Measurements from ENCODE around the gene SHKBP1. TPM values are rescaled to one million over a fixed set of nuclear protein-coding genes. Genes with fewer than 3 reads are reported as not detected.
A peak's percentile ranks its signal among the peaks of the same experiment; 100 is the strongest.
"Not testable (repeated sequence)": the region's sequence is repeated elsewhere in the genome, so short reads cannot be mapped to it uniquely, and the experiment has no call there.

The SHKBP1 gene
- total RNA-seq, 2 experiments from 2014 or later: 135 to 153 TPM

DNA sequence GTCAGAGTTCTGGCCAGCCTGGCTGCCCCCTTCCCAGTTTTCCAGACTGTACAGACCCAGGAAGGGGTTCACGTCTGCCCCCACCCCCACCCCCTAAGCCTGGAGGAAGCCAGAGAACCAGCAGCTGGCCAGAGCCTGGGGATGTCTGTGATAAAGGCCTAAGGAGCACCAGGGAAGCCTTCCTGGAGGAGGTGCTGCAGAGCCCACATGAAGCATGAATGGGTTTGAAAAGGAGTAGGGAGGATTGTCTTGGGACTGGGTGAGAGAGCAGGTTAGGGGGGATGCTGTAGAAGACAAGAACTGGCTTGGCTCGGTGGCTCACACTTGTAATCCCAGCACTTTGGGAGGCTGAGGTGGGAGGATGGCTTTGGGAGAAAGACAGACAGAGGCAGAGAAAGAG is 5.8 kb downstream of the SHKBP1 start:
- no peak for DNase-seq
- H3K27me3 Mint-ChIP-seq: no peaks in the 10 kb centered on the region
- H3K27ac Mint-ChIP-seq: no peak overlapping the region
- peaks cover 45% of the 10 kb centered on the region for H3K36me3 Mint-ChIP-seq
- H3K4me3 Mint-ChIP-seq: no peak overlapping the region
- no peaks in the 10 kb centered on the region for H3K9me3 Mint-ChIP-seq (ENCODE audit: low read depth)
- CTCF ChIA-PET: interaction anchor here (1.2 kb wide), 2 partner anchors 8 to 52 kb away, joined by 3 to 4 read pairs; no protein-coding TSS in a partner anchor
- no peak for ATAC-seq
- H3K4me1 Mint-ChIP-seq: peaks cover 24% of the 10 kb centered on the region

DNA sequence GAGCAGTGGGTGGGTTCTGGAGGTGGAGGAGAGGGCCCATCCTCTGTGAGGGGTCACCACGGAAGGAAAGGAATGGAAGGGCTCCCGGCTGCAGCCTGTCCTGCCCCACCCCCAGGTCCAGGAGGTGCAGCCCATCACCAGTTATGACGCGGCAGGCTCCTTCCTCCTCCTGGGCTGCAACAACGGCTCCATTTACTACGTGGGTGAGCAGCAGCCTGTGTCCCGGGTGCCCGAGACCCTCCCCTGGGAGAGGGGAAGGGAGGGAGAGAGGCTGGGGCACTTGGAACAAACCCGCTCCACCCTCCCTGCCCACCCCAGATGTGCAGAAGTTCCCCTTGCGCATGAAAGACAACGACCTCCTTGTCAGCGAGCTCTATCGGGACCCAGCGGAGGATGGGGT is 6.6 kb downstream of the SHKBP1 start:
- ATAC-seq: no peak
- Mint-ChIP-seq H3K9me3 (ENCODE audit: low read depth) (no peaks in the 10 kb centered on the region), H3K27me3 (no peaks in the 10 kb centered on the region), H3K36me3 (peaks cover 45% of the 10 kb centered on the region), H3K4me1 (peaks cover 16% of the 10 kb centered on the region), H3K4me3 (no peak overlapping the region), H3K27ac (no peak overlapping the region)
- DNase-seq: no peak
- CTCF ChIA-PET: no interaction called here

DNA sequence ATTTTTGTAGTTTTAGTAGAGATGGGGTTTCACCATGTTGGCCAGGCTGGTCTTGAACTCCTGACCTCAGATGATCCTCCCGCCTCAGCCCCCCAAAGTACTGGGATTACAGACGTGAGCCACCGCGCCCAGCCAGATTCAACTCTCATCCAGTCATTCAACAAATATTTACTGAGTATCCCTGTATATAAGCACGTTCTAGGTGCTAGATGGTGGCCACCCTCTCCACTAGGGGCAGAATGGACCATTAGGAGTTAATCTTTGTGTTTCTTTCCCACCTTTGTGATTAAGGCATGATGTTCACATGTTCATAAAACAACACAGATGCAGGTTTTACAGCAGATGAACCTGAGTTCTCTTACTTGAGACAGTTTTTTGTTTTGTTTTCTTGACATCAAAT is 7.3 kb downstream of the SHKBP1 start:
- no peak overlapping the region for H3K4me3 Mint-ChIP-seq
- no peak for DNase-seq
- peaks cover 11% of the 10 kb centered on the region for H3K4me1 Mint-ChIP-seq
- peaks cover 40% of the 10 kb centered on the region for H3K36me3 Mint-ChIP-seq
- no peak for ATAC-seq
- CTCF ChIA-PET: interaction anchor here (1.0 kb wide), 1 partner anchor 17 kb away, joined by 3 read pairs; the partner anchor contains the start of gene LTBP4
- no peaks in the 10 kb centered on the region for H3K27me3 Mint-ChIP-seq
- no peaks in the 10 kb centered on the region for H3K9me3 Mint-ChIP-seq (ENCODE audit: low read depth)
- H3K27ac Mint-ChIP-seq: no peak overlapping the region

DNA sequence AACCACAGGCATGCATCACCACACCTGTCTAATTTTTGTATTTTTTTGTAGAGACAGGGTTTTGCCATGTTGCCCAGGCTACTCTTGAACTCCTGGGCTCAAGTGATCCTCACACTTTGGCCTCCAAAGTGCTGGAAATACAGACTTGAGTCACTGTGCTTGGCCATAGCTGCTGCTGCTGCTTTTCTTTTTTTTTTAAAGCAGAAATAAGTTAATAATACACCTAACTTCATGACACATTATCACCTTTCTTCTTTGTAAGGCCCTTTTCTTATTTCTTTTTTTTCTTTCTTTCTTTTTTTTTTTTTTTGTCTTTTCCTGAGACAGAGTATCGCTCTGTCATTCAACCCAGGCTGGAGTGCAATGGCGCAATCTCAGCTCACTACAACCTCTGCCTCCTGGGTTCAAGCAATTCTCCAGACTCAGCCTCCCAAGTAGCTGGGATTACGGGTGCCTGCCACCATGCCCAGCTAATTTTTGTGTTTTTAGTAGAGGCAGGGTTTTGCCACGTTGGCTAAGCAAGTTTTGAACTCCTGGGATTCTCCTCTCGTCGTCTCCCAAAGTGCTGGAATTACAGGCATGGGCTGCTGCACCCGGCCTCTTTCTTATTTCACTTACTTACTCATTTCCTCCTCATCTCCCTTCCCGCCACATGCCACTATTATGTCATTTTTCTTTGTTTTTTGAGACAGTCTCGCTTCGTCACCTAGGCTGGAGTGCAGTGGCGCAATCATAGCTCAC is 8.7 kb downstream of the SHKBP1 start:
- peaks cover 40% of the 10 kb centered on the region for H3K36me3 Mint-ChIP-seq
- H3K9me3 Mint-ChIP-seq (ENCODE audit: low read depth): no peaks in the 10 kb centered on the region
- H3K4me1 Mint-ChIP-seq: peaks cover 11% of the 10 kb centered on the region
- H3K27me3 Mint-ChIP-seq: no peaks in the 10 kb centered on the region
- ATAC-seq (no peak), DNase-seq (no peak)
- no peak overlapping the region for H3K4me3 Mint-ChIP-seq
- H3K27ac Mint-ChIP-seq: peak overlapping the region; percentile 47
- CTCF ChIA-PET: no interaction called here

DNA sequence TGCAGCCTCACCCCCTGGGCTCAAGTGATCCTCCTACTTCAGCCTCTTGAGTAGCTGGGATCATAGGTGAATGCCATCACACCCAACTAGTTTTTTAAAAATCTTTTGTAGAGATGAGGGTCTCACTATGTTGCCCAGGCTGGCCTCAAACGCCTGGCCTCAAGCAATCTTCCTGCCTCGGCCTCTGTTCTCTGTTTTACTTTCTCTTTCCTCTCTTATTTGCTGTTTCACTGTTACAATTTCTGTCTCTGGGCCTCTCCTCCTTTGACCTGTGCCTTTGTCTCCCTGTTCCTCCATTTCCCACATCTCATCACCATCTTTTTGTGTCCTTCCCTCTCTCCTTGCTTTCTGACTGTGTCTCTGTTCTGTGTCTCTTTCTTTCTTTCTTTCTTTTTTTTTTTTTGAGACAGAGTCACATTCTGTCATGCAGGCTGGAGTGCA is 9.3 kb downstream of the SHKBP1 start:
- CTCF ChIA-PET: no interaction called here
- H3K27me3 Mint-ChIP-seq: no peaks in the 10 kb centered on the region
- ATAC-seq (no peak), DNase-seq (no peak)
- H3K4me3 Mint-ChIP-seq: no peak overlapping the region
- H3K27ac Mint-ChIP-seq: peak overlapping the region; percentile 47
- H3K36me3 Mint-ChIP-seq: peaks cover 34% of the 10 kb centered on the region
- H3K9me3 Mint-ChIP-seq (ENCODE audit: low read depth): no peaks in the 10 kb centered on the region
- peaks cover 11% of the 10 kb centered on the region for H3K4me1 Mint-ChIP-seq

DNA sequence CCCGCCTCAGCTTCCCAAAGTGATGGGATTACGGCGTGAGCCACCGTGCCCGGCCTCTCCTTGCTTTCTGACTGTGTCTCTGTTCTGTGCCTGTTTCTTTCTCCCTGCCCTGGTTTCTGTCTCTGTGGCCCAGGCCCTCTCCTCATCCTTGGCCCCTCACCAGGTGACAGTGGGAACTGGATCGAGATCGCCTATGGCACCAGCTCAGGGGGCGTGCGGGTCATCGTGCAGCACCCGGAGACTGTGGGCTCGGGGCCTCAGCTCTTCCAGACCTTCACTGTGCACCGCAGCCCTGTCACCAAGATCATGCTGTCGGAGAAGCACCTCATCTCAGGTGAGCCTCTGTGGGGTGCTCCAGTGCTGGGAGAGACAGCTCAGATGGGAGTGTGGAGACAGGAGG is 9.9 kb downstream of the SHKBP1 start:
- CTCF ChIA-PET: interaction anchor here (1.6 kb wide), 1 partner anchor 16 kb away, joined by 3 read pairs; no protein-coding TSS in a partner anchor
- Mint-ChIP-seq H3K27ac (no peak overlapping the region), H3K4me1 (peaks cover 11% of the 10 kb centered on the region), H3K36me3 (peaks cover 33% of the 10 kb centered on the region), H3K9me3 (ENCODE audit: low read depth) (no peaks in the 10 kb centered on the region), H3K27me3 (no peaks in the 10 kb centered on the region), H3K4me3 (no peak overlapping the region)
- DNase-seq (no peak), ATAC-seq (no peak)

DNA sequence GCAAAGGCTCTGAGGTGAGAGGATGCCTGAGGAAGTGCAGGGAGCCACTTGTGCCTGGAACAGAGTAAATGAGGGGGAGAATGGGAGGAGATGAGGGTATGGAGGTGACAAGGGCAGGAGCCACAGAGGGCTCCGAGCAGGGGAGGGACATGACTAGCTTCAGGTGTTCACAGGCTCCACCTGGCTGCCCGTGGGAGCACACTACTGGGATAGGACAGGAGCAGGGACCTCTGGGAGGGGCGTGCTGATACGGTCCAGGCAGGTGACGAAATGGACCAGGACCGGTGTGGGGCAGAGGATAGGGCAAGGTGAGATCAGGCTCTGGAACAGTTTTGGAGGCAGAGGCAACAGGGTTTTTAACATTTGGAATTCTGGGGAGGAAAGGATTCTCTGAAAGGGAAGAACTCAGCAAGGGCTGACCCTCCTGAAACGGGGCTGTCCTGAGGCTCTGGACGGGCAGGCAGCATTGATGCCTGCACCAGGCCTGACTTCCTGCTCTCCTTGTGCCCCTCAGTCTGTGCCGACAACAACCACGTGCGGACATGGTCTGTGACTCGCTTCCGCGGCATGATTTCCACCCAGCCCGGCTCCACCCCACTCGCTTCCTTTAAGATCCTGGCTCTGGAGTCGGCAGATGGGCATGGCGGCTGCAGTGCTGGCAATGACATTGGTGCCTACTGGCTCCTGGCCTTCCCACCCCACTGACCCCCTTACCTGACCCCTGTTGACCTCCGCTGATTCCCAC is 11.6 kb downstream of the SHKBP1 start:
- CTCF ChIA-PET: interaction anchor here (1.4 to 1.6 kb wide), 2 partner anchors 15 to 39 kb away, joined by 3 read pairs; no protein-coding TSS in a partner anchor
- Mint-ChIP-seq H3K27me3 (no peaks in the 10 kb centered on the region), H3K9me3 (ENCODE audit: low read depth) (no peaks in the 10 kb centered on the region), H3K36me3 (peaks cover 30% of the 10 kb centered on the region), H3K27ac (no peak overlapping the region), H3K4me1 (peaks cover 11% of the 10 kb centered on the region), H3K4me3 (no peak overlapping the region)
- DNase-seq: no peak
- ATAC-seq: no peak

DNA sequence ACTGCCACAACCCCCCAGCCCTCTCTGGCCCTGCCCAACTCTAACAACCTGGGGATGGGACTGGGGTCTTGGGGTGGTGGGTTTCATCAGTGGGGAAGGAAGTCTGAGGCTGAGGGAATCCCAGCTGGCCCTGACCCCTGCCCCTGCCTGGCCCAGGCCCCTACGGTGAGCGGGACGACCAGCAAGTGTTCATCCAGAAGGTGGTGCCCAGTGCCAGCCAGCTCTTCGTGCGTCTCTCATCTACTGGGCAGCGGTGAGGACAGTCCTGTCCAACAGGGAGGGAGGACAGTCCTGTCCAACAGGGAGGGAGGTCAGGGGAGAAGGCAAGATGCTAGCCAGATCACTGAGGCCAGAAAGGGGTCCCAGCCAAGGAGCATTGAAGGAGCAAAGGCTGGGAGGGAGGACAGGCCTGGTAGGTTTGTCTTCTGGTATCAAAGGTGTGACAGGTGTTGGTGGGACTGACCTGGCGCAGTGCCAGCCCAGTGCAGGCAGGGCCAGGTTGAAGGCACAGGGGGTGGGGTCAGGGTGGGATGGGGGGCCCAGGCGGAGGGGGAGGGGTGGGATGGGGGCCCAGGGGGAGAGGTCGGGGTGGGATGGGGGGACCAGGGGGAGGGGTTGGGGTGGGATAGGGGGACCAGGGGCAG is 12.4 kb downstream of the SHKBP1 start:
- H3K4me3 Mint-ChIP-seq: no peak overlapping the region
- no peaks in the 10 kb centered on the region for H3K9me3 Mint-ChIP-seq (ENCODE audit: low read depth)
- H3K27me3 Mint-ChIP-seq: no peaks in the 10 kb centered on the region
- CTCF ChIA-PET: interaction anchor here (1.1 kb wide), 1 partner anchor 46 kb away, joined by 3 read pairs; no protein-coding TSS in a partner anchor
- H3K27ac Mint-ChIP-seq: no peak overlapping the region
- DNase-seq: no peak
- no peak for ATAC-seq
- H3K4me1 Mint-ChIP-seq: peaks cover 12% of the 10 kb centered on the region
- H3K36me3 Mint-ChIP-seq: peaks cover 26% of the 10 kb centered on the region

DNA sequence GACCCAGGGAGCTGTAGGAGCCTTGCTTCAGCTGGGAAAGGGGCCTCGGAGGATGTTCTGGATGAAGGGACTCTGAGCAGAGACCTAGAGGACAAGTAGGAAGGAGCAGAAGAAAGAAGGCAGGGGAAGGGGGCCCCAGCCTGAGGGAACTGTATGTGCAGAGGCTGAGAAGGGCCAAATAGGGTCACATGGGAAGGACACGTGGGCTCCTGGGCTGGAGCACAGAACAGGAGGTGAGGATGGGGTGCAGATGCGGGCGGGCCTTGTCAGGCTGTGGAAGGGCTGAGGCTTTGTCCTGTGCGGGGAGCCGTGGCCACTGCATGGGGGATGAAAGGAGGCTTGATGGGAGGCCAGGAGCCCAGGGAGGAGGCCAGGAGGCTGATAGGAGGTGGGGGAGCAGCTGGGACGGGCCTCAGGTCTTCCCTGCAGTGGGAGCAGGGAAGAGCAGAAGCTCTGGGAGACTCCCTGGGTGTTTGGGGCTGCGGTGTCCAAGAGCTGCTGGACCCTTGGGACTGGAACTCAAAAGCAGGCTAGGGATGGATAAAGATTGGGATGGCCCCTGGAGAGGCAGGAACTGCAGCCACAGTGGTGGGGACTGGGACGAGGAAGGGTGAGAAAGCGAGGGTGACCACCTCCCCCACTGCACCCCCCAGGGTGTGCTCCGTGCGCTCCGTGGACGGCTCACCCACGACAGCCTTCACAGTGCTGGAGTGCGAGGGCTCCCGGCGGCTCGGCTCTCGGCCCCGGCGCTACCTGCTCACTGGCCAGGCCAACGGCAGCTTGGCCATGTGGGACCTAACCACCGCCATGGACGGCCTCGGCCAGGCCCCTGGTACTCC is 13.1 kb downstream of the SHKBP1 start:
- H3K27me3 Mint-ChIP-seq: no peaks in the 10 kb centered on the region
- CTCF ChIA-PET: interaction anchor here (1.1 kb wide), 1 partner anchor 45 kb away, joined by 3 read pairs; no protein-coding TSS in a partner anchor
- H3K4me3 Mint-ChIP-seq: no peak overlapping the region
- H3K27ac Mint-ChIP-seq: no peak overlapping the region
- DNase-seq: no peak
- peaks cover 20% of the 10 kb centered on the region for H3K36me3 Mint-ChIP-seq
- ATAC-seq: no peak
- H3K9me3 Mint-ChIP-seq (ENCODE audit: low read depth): no peaks in the 10 kb centered on the region
- peaks cover 20% of the 10 kb centered on the region for H3K4me1 Mint-ChIP-seq

DNA sequence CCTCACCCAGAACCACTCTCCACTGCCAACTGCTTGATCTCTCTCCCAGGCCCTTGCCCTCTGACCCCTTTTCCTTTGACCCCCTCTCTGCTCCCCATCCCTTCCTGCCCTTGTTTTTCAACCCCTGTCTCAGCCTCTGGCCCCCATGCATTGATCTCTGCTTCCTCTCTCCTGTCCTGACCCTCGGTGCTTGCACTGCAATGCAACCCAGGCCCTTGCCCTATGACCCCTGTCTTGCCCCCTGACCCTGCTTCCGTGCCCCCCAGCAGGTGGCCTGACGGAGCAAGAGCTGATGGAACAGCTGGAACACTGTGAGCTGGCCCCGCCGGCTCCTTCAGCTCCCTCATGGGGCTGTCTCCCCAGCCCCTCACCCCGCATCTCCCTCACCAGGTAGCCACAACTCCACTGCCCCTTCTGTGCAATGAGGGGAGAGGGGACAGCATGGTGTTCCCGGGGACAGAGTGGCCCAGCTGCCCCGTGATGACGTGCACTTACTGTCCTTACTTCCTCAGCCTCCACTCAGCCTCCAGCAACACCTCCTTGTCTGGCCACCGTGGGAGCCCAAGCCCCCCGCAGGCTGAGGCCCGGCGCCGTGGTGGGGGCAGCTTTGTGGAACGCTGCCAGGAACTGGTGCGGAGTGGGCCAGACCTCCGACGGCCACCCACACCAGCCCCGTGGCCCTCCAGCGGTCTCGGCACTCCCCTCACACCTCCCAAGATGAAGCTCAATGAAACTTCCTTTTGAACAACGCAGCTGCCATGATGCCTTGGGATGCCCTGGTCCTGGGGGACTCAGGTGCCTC is 14.0 kb downstream of the SHKBP1 start:
- ATAC-seq (no peak), DNase-seq (no peak)
- Mint-ChIP-seq H3K9me3 (ENCODE audit: low read depth) (no peaks in the 10 kb centered on the region), H3K4me1 (peaks cover 24% of the 10 kb centered on the region), H3K27ac (no peak overlapping the region), H3K36me3 (peaks cover 19% of the 10 kb centered on the region), H3K4me3 (no peak overlapping the region), H3K27me3 (no peaks in the 10 kb centered on the region)
- CTCF ChIA-PET: interaction anchor here (1.1 to 2.0 kb wide), 3 partner anchors 8 to 44 kb away, joined by 3 to 6 read pairs (median 3); no protein-coding TSS in a partner anchor

DNA sequence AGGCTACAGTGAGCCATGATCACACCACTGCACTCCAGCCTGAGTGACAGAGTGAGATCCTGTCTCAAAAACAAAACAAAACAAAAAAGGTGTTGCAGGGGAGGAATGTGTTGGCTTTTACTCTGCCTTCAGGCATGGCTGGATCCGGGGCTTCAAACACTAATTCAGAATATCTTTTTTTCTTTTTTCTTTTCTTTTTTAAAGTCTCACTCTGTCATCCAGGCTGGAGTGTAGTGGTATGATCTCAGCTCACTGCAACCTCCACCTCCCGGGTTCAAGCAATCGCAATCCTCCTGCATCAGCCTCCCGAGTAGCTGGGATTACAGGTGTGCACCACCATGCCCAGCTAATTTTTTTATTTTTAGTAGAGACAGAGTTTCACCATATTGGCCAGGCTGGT is 15.1 kb downstream of the SHKBP1 start:
- CTCF ChIA-PET: interaction anchor here (0.9 to 2.0 kb wide), 2 partner anchors 8 to 167 kb away, joined by 3 to 6 read pairs; no protein-coding TSS in a partner anchor
- not testable (repeated sequence) for H3K4me3 Mint-ChIP-seq

DNA sequence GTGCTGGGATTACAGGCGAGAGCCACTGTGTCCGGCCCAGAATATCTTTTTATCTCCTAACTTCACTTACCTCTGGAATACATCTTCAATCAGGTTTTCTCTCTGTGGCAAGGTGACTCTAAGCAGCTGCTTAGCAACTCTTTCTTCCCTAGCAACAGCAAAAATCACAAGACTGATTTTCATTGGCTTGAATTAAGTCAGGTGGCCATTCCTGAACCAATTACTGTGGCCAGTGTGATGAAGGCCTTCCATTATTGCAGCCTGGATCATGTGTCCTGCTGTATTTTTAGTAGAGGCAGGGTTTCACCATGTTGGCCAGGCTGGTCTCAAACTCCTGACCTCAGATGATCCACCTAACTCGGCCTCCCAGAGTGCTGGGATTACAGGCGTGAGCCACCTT is 15.5 kb downstream of the SHKBP1 start:
- CTCF ChIA-PET: interaction anchor here (0.9 to 3.7 kb wide), 3 partner anchors 8 to 168 kb away, joined by 3 to 17 read pairs (median 6); no protein-coding TSS in a partner anchor

More for the DNA sequence above, 15.1 kb downstream of the SHKBP1 start:
- peaks cover 16% of the 10 kb centered on the region for H3K4me1 Mint-ChIP-seq
- not testable (repeated sequence) for H3K9me3 Mint-ChIP-seq (ENCODE audit: low read depth); ATAC-seq; DNase-seq; H3K27me3 Mint-ChIP-seq
- H3K27ac Mint-ChIP-seq: peak overlapping the region; percentile 50
- peaks cover 10% of the 10 kb centered on the region for H3K36me3 Mint-ChIP-seq

More for the DNA sequence above, 15.5 kb downstream of the SHKBP1 start:
- H3K9me3 Mint-ChIP-seq (ENCODE audit: low read depth): no peaks in the 10 kb centered on the region
- peaks cover 14% of the 10 kb centered on the region for H3K4me1 Mint-ChIP-seq
- ATAC-seq: peak; percentile 73
- peaks cover 6% of the 10 kb centered on the region for H3K36me3 Mint-ChIP-seq
- DNase-seq: no peak
- no peak overlapping the region for H3K4me3 Mint-ChIP-seq
- peaks cover 11% of the 10 kb centered on the region for H3K27me3 Mint-ChIP-seq
- H3K27ac Mint-ChIP-seq: no peak overlapping the region

Data from activated CD8-positive, alpha-beta memory T cell treated with anti-CD3 and anti-CD28 coated beads, Interleukin-2, amount 10 ng/mL, durations not matched to agents 7 days and 5 days (primary cell).